Esophagus squamous epithelium (tissue), 5 donors: ENCODE measurements around the gene ATXN2. TPM values are rescaled to one million over a fixed set of nuclear protein-coding genes. Genes with fewer than 3 reads are reported as not detected.

Experiments used
- DNase-seq: peaks from one replicate; lab custom pipeline; 2025; lab: John Stamatoyannopoulos, UW
- H3K27ac ChIP-seq, 4 donors: fragments of 200-600 bp; sonication (generic); one replicate each; pipeline ENCODE4 v1.5.1; 2016 to 2019; ENCODE audit warnings: mild to moderate bottlenecking in 1 of 4
- H3K27me3 ChIP-seq, 4 donors: fragments of 200-600 bp; sonication (generic); 1 replicate in 3 of 4; 2 replicates in 1 of 4; pipeline versions ENCODE4 v1.5.1 to v1.6.0; 2017 to 2021; ENCODE audit warnings: antibody characterized with exemption in 1 of 4
- H3K36me3 ChIP-seq, 3 donors: fragments of 200-600 bp; sonication (generic); one replicate each; pipeline ENCODE4 v1.5.1; 2016 to 2019
- H3K4me1 ChIP-seq, 3 donors: fragments of 200-600 bp; sonication (generic); one replicate each; pipeline ENCODE4 v1.5.1; 2017 to 2019
- H3K4me3 ChIP-seq, 4 donors: fragments of 200-600 bp; sonication (generic); 1 replicate in 3 of 4; 2 replicates in 1 of 4; pipeline ENCODE4 v1.5.1; 2016 to 2019; ENCODE audit warnings: mild to moderate bottlenecking in 2 of 4, moderate library complexity in 1 of 4
- H3K9me3 ChIP-seq, 3 donors: fragments of 200-600 bp; sonication (generic); one replicate each; pipeline ENCODE4 v1.5.1; 2016 to 2019
- POLR2A ChIP-seq, 4 donors: fragments of 450-650 bp; IDR thresholded peaks; one replicate each; pipeline ENCODE4 v1.6.1; 2017; ENCODE audit warnings: antibody characterized with exemption in 4 of 4, mild to moderate bottlenecking in 4 of 4, moderate library complexity in 3 of 4
- WGBS, 2 donors: methylation state at CpG; one replicate each; pipeline ENCODE4 v1.1.5; 2018; 5-methylcytosine and 5-hydroxymethylcytosine counted together
- intact Hi-C: fragments of 100-400 bp; cut with DNase I; formaldehyde crosslinking; loops from one replicate; pipeline ENCODE4 v1.15.0; 2022
- total RNA-seq, 4 donors: library from RNA; depleted of rRNA; stranded (reverse); fragments of >200 nt; gene quantifications; one replicate each; pipeline ENCODE4 v1.1.0, GENCODE V29; 2016
- TF ChIP-seq, protein P1 (sequence below), 6 experiments: fragments of 450-650 bp in 4 of 6; fragments of 200-600 bp in 2 of 6; sonication (generic) in 2 of 6; IDR thresholded peaks; one replicate each; pipeline ENCODE4 v1.5.1; 2016 to 2019; ENCODE audit warnings: antibody characterized with exemption in 6 of 6, mild to moderate bottlenecking in 4 of 6, moderate library complexity in 4 of 6
- donor health status: DM: yes; HTN: yes; CAD: no.

ATXN2 gene
- total RNA-seq, 4 donors from 2014 or later, result 11.4 to 36.2 (median 25.4) TPM

DNA sequence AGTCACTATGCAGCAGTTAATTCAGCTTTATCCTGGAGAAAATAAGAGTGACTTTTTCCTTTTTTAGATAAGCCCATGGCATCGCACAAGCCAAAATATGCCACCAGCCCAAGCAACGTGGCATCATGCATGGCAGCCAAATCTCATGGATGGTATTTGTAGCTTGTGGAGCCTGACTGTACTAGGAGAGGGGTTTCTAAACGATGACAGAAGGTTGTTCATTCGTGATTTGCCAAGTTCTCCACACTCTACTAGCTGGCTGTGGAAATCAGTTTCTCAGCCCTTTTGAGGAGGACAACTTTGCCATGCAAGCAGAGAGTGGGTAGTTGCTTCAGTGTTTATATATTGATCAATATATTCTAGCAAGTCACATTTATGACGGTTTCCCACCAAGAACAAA lies 41.4 kb upstream of the ATXN2 start:
- H3K27ac ChIP-seq, result no peak overlapping the region
- H3K4me3 ChIP-seq, result no peak overlapping the region
- H3K4me1 ChIP-seq, result peaks cover 4 to 36% (median 4%) of the 10 kb centered on the region in 3 donors
- TF ChIP-seq, protein P1, sequence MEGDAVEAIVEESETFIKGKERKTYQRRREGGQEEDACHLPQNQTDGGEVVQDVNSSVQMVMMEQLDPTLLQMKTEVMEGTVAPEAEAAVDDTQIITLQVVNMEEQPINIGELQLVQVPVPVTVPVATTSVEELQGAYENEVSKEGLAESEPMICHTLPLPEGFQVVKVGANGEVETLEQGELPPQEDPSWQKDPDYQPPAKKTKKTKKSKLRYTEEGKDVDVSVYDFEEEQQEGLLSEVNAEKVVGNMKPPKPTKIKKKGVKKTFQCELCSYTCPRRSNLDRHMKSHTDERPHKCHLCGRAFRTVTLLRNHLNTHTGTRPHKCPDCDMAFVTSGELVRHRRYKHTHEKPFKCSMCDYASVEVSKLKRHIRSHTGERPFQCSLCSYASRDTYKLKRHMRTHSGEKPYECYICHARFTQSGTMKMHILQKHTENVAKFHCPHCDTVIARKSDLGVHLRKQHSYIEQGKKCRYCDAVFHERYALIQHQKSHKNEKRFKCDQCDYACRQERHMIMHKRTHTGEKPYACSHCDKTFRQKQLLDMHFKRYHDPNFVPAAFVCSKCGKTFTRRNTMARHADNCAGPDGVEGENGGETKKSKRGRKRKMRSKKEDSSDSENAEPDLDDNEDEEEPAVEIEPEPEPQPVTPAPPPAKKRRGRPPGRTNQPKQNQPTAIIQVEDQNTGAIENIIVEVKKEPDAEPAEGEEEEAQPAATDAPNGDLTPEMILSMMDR (IDR thresholded peaks at IDR 0.05), result no peak
- TF ChIP-seq POLR2A (IDR thresholded peaks at IDR 0.05), result no peak
- H3K27me3 ChIP-seq, result no peaks in the 10 kb centered on the region
- 84 to 88% methylated on average over 5 of the region's 5 CpGs for WGBS, 2 donors
- intact Hi-C loops, result no loop called here
- no peaks in the 10 kb centered on the region for H3K9me3 ChIP-seq
- H3K36me3 ChIP-seq, result peaks cover 10 to 60% (median 11%) of the 10 kb centered on the region in 3 donors
- DNase-seq, result no peak

- Histone ChIP-seq H3K27ac (no peak overlapping the region), H3K4me1 (peaks cover 4 to 37% (median 4%) of the 10 kb centered on the region in 3 donors), H3K9me3 (no peaks in the 10 kb centered on the region), H3K4me3 (no peak overlapping the region), H3K27me3 (no peaks in the 10 kb centered on the region), H3K36me3 (peaks cover 0 to 40% (median under 1%) of the 10 kb centered on the region in 3 donors)
- WGBS, 2 donors, result 72 to 84% methylated on average over 6 of the region's 6 CpGs
- DNase-seq, result no peak
- TF ChIP-seq, protein P1 (IDR thresholded peaks at IDR 0.05), result no peak
- TF ChIP-seq POLR2A (IDR thresholded peaks at IDR 0.05), result no peak
- intact Hi-C loops, result no loop called here
These were observed 39.4 kb upstream of the ATXN2 start for GRCh38 chr12:111638556-111638955.

DNA sequence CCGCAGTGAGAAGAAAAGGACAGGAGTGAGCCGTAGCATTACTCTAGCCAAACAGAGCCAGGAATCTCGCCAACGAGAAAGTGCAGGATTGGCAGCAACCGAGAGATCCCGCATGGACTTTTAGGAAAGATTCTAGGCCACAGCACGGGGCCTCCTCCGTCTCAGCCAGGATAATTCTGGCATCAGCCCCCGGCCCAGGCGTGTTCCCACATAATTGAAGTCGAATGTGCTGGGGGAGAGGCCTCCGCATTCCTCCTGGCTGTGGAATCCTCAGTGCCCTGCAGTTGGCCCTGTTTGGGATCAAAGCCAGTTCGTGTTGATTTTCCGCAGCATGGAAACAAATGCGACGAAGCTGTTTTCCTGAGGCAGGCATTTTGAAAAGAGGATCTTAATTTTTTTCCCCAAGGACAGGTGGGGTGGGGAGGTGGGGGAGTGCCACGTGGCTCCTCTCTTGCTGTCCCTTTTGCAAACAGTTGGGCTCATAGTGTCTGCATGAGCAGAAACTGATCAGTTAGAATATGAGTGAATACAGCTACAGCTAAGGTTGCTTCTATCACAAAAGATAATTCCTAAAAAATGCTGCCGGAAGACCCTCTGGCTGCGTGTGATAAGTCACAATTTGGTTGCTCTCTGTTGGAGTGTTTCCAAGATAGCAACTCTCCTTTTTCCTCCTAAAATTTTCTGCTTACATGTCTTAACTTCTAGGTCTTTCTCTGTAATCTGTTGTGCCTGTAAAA lies 37.3 kb upstream of the ATXN2 start:
- H3K9me3 ChIP-seq, result no peaks in the 10 kb centered on the region
- intact Hi-C loops, result no loop called here
- peak overlapping the region in 2 of 4 donors; percentile 7 for H3K4me3 ChIP-seq
- peak overlapping the region; percentile 36 to 75 (median 64) for H3K27ac ChIP-seq
- H3K4me1 ChIP-seq, result peaks cover 4 to 23% (median 4%) of the 10 kb centered on the region in 3 donors
- peaks cover 0 to 21% (median 0%) of the 10 kb centered on the region in 3 donors for H3K36me3 ChIP-seq
- 29 to 30% methylated on average over 18 to 19 of the region's 19 CpGs for WGBS, 2 donors
- no peaks in the 10 kb centered on the region for H3K27me3 ChIP-seq
- DNase-seq, result no peak
- no peak for TF ChIP-seq POLR2A (IDR thresholded peaks at IDR 0.05)
- TF ChIP-seq, protein P1 (IDR thresholded peaks at IDR 0.05), result no peak

GRCh38 chr12:111635524-111635923 lies 36.4 kb upstream of the ATXN2 start:
- H3K27ac ChIP-seq, result peak overlapping the region; percentile 36 to 75 (median 64)
- intact Hi-C loops, result no loop called here
- TF ChIP-seq POLR2A (IDR thresholded peaks at IDR 0.05), result no peak
- TF ChIP-seq, protein P1 (IDR thresholded peaks at IDR 0.05), result no peak
- 65 to 80% methylated on average over 6 to 8 of the region's 8 CpGs for WGBS, 2 donors
- H3K4me1 ChIP-seq, result peaks cover 4 to 23% (median 4%) of the 10 kb centered on the region in 3 donors
- DNase-seq, result no peak
- no peak overlapping the region for H3K4me3 ChIP-seq
- H3K27me3 ChIP-seq, result no peaks in the 10 kb centered on the region
- H3K9me3 ChIP-seq, result no peaks in the 10 kb centered on the region
- H3K36me3 ChIP-seq, result peaks cover 0 to 12% (median 0%) of the 10 kb centered on the region in 3 donors

- DNase-seq, result no peak
- Histone ChIP-seq H3K4me3 (no peak overlapping the region), H3K27ac (no peak overlapping the region), H3K36me3 (no peaks in the 10 kb centered on the region), H3K4me1 (peaks cover 0 to 5% (median 0%) of the 10 kb centered on the region in 3 donors), H3K9me3 (no peaks in the 10 kb centered on the region), H3K27me3 (no peaks in the 10 kb centered on the region)
- intact Hi-C loops, result no loop called here
- 94 to 96% methylated on average over 7 of the region's 7 CpGs for WGBS, 2 donors
- TF ChIP-seq, protein P1 (IDR thresholded peaks at IDR 0.05), result no peak
- TF ChIP-seq POLR2A (IDR thresholded peaks at IDR 0.05), result no peak
These were observed 29.6 kb upstream of the ATXN2 start for GRCh38 chr12:111628505-111629260.
